GM12873 (cell line): Measurements from ENCODE around the gene DCUN1D4.

ENCODE experiments used
- CTCF ChIP-seq: IDR thresholded peaks from 2 replicates; pipeline ENCODE4 v1.5.1; 2012; ENCODE audit warnings: low read depth, mild to moderate bottlenecking, moderate library complexity, low read length, control low read depth; ENCODE audit not compliant: insufficient read depth; ENCODE audit errors: missing control alignments

Gene DCUN1D4

GRCh38 chr4:51842554-51843308, at the start of gene DCUN1D4:
Gene DCUN1D4 (plus strand): TSS chr4:51843153. CDS start chr4:51843243, 90 bp downstream.
- peak; percentile 42 for TF ChIP-seq CTCF

GRCh38 chr4:51820443-51821234, 22.3 kb upstream of the DCUN1D4 start:
- no peak for TF ChIP-seq CTCF

GRCh38 chr4:51825341-51825740, 17.6 kb upstream of the DCUN1D4 start:
- TF ChIP-seq CTCF: no peak

GRCh38 chr4:51830156-51830720, 12.7 kb upstream of the DCUN1D4 start:
- no peak for TF ChIP-seq CTCF

- peak; percentile 68 for TF ChIP-seq CTCF
Measured at GRCh38 chr4:51831133-51831532, 11.8 kb upstream of the DCUN1D4 start.

- TF ChIP-seq CTCF: no peak
Measured at GRCh38 chr4:51833236-51833635, 9.7 kb upstream of the DCUN1D4 start.

GRCh38 chr4:51835079-51835478, 7.9 kb upstream of the DCUN1D4 start:
- no peak for TF ChIP-seq CTCF
